Osteoblast (primary cell): Measurements from ENCODE around the gene CMYA5. TPM values are rescaled to one million over a fixed set of nuclear protein-coding genes. Genes with fewer than 3 reads are reported as not detected.

Experiments
- DNase-seq: peaks from one replicate; pipeline ENCODE4 v3.0.0; 2011; ENCODE audit warnings: low spot score, mixed read lengths; ENCODE audit not compliant: insufficient read length; ENCODE audit errors: missing footprints
- H2AFZ ChIP-seq: 2 replicates; pipeline ENCODE4 v1.6.0; 2011; ENCODE audit warnings: mild to moderate bottlenecking, low read length
- H3K27ac ChIP-seq: 2 replicates; pipeline ENCODE4 v1.5.1; 2011; ENCODE audit warnings: mild to moderate bottlenecking, low read depth, low read length, moderate library complexity
- H3K27me3 ChIP-seq: 2 replicates; pipeline ENCODE4 v1.6.0; 2012; ENCODE audit warnings: mild to moderate bottlenecking, control low read depth, inconsistent platforms, low read length, moderate library complexity; ENCODE audit not compliant: insufficient read depth
- H3K36me3 ChIP-seq: 2 replicates; pipeline ENCODE4 v1.5.1; 2011; ENCODE audit warnings: mild to moderate bottlenecking, low read length, control low read depth, moderate library complexity; ENCODE audit not compliant: insufficient read depth
- H3K4me1 ChIP-seq: 2 replicates; pipeline ENCODE4 v1.5.1; 2011; ENCODE audit warnings: mild to moderate bottlenecking, low read length, control low read depth, moderate library complexity; ENCODE audit not compliant: insufficient read depth
- H3K4me2 ChIP-seq: 2 replicates; pipeline ENCODE4 v1.6.0; 2011; ENCODE audit warnings: mild to moderate bottlenecking, low read length; ENCODE audit not compliant: insufficient read depth
- H3K4me3 ChIP-seq: fragments of 200-600 bp; sonication (generic); 3 replicates; pipeline ENCODE4 v1.5.1; 2012; ENCODE audit warnings: mild to moderate bottlenecking, low read length, inconsistent platforms; ENCODE audit not compliant: insufficient read depth
- H3K79me2 ChIP-seq: 2 replicates; pipeline ENCODE4 v1.6.0; 2012; ENCODE audit warnings: mild to moderate bottlenecking, low read length, control low read depth, inconsistent platforms; ENCODE audit not compliant: insufficient read depth
- H3K9me3 ChIP-seq: 2 replicates; pipeline ENCODE4 v1.5.1; 2011; ENCODE audit warnings: low read depth, low read length, control low read depth
- H4K20me1 ChIP-seq: 2 replicates; pipeline ENCODE4 v1.6.0; 2012; ENCODE audit warnings: mild to moderate bottlenecking, low read length, control low read depth; ENCODE audit not compliant: insufficient read depth
- CTCF ChIP-seq: IDR thresholded peaks from 2 replicates; pipeline ENCODE4 v1.5.1; 2011; ENCODE audit warnings: mild to moderate bottlenecking, low read depth, low read length, moderate library complexity; ENCODE audit errors: extremely low read depth
- total RNA-seq: library from RNA; depleted of rRNA; stranded (reverse); fragments of >200 nt; gene quantifications from 2 replicates; pipeline ENCODE4 v1.2.3, GENCODE V29; 2012

Gene CMYA5
- total RNA-seq, 1 donor: 2.2 TPM

GRCh38 chr5:79684782-79685181 is 4.9 kb upstream of the CMYA5 start:
- no peaks in the 10 kb centered on the region for H3K27me3 ChIP-seq
- DNase-seq: no peak
- no peak overlapping the region for H2AFZ ChIP-seq
- no peak for TF ChIP-seq CTCF
- H3K36me3 ChIP-seq: peaks cover 27% of the 10 kb centered on the region
- H3K4me3 ChIP-seq: no peak overlapping the region
- H3K9me3 ChIP-seq: no peaks in the 10 kb centered on the region
- no peaks in the 10 kb centered on the region for H4K20me1 ChIP-seq
- no peaks in the 10 kb centered on the region for H3K4me1 ChIP-seq
- H3K27ac ChIP-seq: no peak overlapping the region
- no peaks in the 10 kb centered on the region for H3K79me2 ChIP-seq
- H3K4me2 ChIP-seq: no peak overlapping the region

- no peak overlapping the region for H2AFZ ChIP-seq
- H3K79me2 ChIP-seq: no peaks in the 10 kb centered on the region
- TF ChIP-seq CTCF: no peak
- no peak overlapping the region for H3K27ac ChIP-seq
- no peaks in the 10 kb centered on the region for H3K27me3 ChIP-seq
- H3K36me3 ChIP-seq: peaks cover 20% of the 10 kb centered on the region
- no peak overlapping the region for H3K4me2 ChIP-seq
- no peaks in the 10 kb centered on the region for H3K9me3 ChIP-seq
- no peak for DNase-seq
- no peak overlapping the region for H3K4me3 ChIP-seq
- no peaks in the 10 kb centered on the region for H4K20me1 ChIP-seq
- H3K4me1 ChIP-seq: peaks cover 3% of the 10 kb centered on the region
These were observed 4.0 kb upstream of the CMYA5 start for GRCh38 chr5:79685627-79686026.

- H3K79me2 ChIP-seq: no peaks in the 10 kb centered on the region
- peaks cover 18% of the 10 kb centered on the region for H3K36me3 ChIP-seq
- no peak for DNase-seq
- peaks cover 3% of the 10 kb centered on the region for H3K4me1 ChIP-seq
- H3K4me3 ChIP-seq: no peak overlapping the region
- H2AFZ ChIP-seq: no peak overlapping the region
- TF ChIP-seq CTCF: no peak
- H3K27me3 ChIP-seq: no peaks in the 10 kb centered on the region
- H3K9me3 ChIP-seq: no peaks in the 10 kb centered on the region
- no peaks in the 10 kb centered on the region for H4K20me1 ChIP-seq
- no peak overlapping the region for H3K27ac ChIP-seq
- H3K4me2 ChIP-seq: no peak overlapping the region
These were observed 2.8 kb upstream of the CMYA5 start for GRCh38 chr5:79686799-79687198.

GRCh38 chr5:79687889-79688288 is 1.7 kb upstream of the CMYA5 start:
- Histone ChIP-seq H3K27ac (no peak overlapping the region), H3K4me1 (peaks cover 3% of the 10 kb centered on the region), H3K79me2 (no peaks in the 10 kb centered on the region), H3K4me2 (no peak overlapping the region), H3K9me3 (no peaks in the 10 kb centered on the region), H3K4me3 (no peak overlapping the region), H2AFZ (no peak overlapping the region), H3K27me3 (no peaks in the 10 kb centered on the region), H4K20me1 (no peaks in the 10 kb centered on the region), H3K36me3 (peaks cover 8% of the 10 kb centered on the region)
- TF ChIP-seq CTCF: no peak
- no peak for DNase-seq
